ENCODE results near the gene RTCB.
"Not testable (repeated sequence)": the region's sequence is repeated elsewhere in the genome, so short reads cannot be mapped to it uniquely, and the experiment has no call there.

Gene RTCB

GRCh38 chr22:32364210-32364609, 47.8 kb downstream of the RTCB start:
- Histone ChIP-seq H3K4me3 (ENCODE audit: insufficient read depth, low read depth, low read length, poor library complexity, severe bottlenecking) (no peak overlapping the region), H3K9me3 (ENCODE audit: control insufficient read depth, low read length) (no peaks in the 10 kb centered on the region), H3K36me3 (ENCODE audit: control insufficient read depth, insufficient read depth, low read length) (no peaks in the 10 kb centered on the region), H3K4me1 (ENCODE audit: control insufficient read depth, insufficient read depth, low read length, poor library complexity, severe bottlenecking) (no peaks in the 10 kb centered on the region), H3K27ac (ENCODE audit: insufficient read depth, low read length, poor library complexity, severe bottlenecking) (no peak overlapping the region), H3K27me3 (replicated peaks; ENCODE audit: control insufficient read depth, insufficient read depth, low read length, poor library complexity, severe bottlenecking) (no peaks in the 10 kb centered on the region)
- no peak for DNase-seq

- DNase-seq: no peak
- H3K36me3 ChIP-seq (ENCODE audit: control insufficient read depth, insufficient read depth, low read length): no peaks in the 10 kb centered on the region
- no peak overlapping the region for H3K4me3 ChIP-seq (ENCODE audit: insufficient read depth, low read depth, low read length, poor library complexity, severe bottlenecking)
- H3K27ac ChIP-seq (ENCODE audit: insufficient read depth, low read length, poor library complexity, severe bottlenecking): no peak overlapping the region
- no peaks in the 10 kb centered on the region for H3K9me3 ChIP-seq (ENCODE audit: control insufficient read depth, low read length)
- H3K4me1 ChIP-seq (ENCODE audit: control insufficient read depth, insufficient read depth, low read length, poor library complexity, severe bottlenecking): no peaks in the 10 kb centered on the region
- no peaks in the 10 kb centered on the region for H3K27me3 ChIP-seq (replicated peaks; ENCODE audit: control insufficient read depth, insufficient read depth, low read length, poor library complexity, severe bottlenecking)
These were observed 50.8 kb downstream of the RTCB start for GRCh38 chr22:32361257-32361656.

DNA sequence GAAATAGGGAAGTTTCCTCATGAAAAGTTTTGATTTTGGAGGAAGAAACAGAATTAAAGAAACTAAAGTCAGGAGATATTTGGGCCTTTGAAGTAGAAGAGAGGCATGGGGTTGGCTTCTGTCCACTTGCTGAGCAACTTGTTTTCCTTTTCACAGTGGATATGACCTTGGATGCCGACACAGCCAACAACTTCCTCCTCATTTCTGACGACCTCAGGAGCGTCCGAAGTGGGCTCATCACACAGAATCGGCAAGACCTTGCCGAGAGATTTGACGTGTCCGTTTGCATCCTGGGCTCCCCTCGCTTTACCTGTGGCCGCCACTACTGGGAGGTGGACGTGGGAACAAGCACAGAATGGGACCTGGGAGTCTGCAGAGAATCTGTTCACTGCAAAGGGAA, 52.0 kb downstream of the RTCB start:
- not testable (repeated sequence) for H3K4me1 ChIP-seq (ENCODE audit: control insufficient read depth, insufficient read depth, low read length, poor library complexity, severe bottlenecking); H3K27ac ChIP-seq (ENCODE audit: insufficient read depth, low read length, poor library complexity, severe bottlenecking); H3K36me3 ChIP-seq (ENCODE audit: control insufficient read depth, insufficient read depth, low read length); H3K4me3 ChIP-seq (ENCODE audit: insufficient read depth, low read depth, low read length, poor library complexity, severe bottlenecking); H3K27me3 ChIP-seq (replicated peaks; ENCODE audit: control insufficient read depth, insufficient read depth, low read length, poor library complexity, severe bottlenecking); DNase-seq; H3K9me3 ChIP-seq (ENCODE audit: control insufficient read depth, low read length)

- H3K9me3 ChIP-seq (ENCODE audit: control insufficient read depth, low read length); DNase-seq; H3K4me3 ChIP-seq (ENCODE audit: insufficient read depth, low read depth, low read length, poor library complexity, severe bottlenecking); H3K27ac ChIP-seq (ENCODE audit: insufficient read depth, low read length, poor library complexity, severe bottlenecking); H3K4me1 ChIP-seq (ENCODE audit: control insufficient read depth, insufficient read depth, low read length, poor library complexity, severe bottlenecking); H3K27me3 ChIP-seq (replicated peaks; ENCODE audit: control insufficient read depth, insufficient read depth, low read length, poor library complexity, severe bottlenecking); H3K36me3 ChIP-seq (ENCODE audit: control insufficient read depth, insufficient read depth, low read length): not testable (repeated sequence)
These were observed 54.5 kb downstream of the RTCB start, which contains the start of gene RFPL3 for GRCh38 chr22:32357567-32357966. TSS of gene RFPL3 (plus strand) at chr22:32357867. CDS start at chr22:32358072, 205 bp downstream.

GRCh38 chr22:32355760-32356159, 56.3 kb downstream of the RTCB start:
- H3K36me3 ChIP-seq (ENCODE audit: control insufficient read depth, insufficient read depth, low read length): no peaks in the 10 kb centered on the region
- DNase-seq: no peak
- no peaks in the 10 kb centered on the region for H3K9me3 ChIP-seq (ENCODE audit: control insufficient read depth, low read length)
- H3K27ac ChIP-seq (ENCODE audit: insufficient read depth, low read length, poor library complexity, severe bottlenecking): no peak overlapping the region
- no peaks in the 10 kb centered on the region for H3K27me3 ChIP-seq (replicated peaks; ENCODE audit: control insufficient read depth, insufficient read depth, low read length, poor library complexity, severe bottlenecking)
- no peaks in the 10 kb centered on the region for H3K4me1 ChIP-seq (ENCODE audit: control insufficient read depth, insufficient read depth, low read length, poor library complexity, severe bottlenecking)
- no peak overlapping the region for H3K4me3 ChIP-seq (ENCODE audit: insufficient read depth, low read depth, low read length, poor library complexity, severe bottlenecking)

- H3K27me3 ChIP-seq (replicated peaks; ENCODE audit: control insufficient read depth, insufficient read depth, low read length, poor library complexity, severe bottlenecking): no peaks in the 10 kb centered on the region
- no peaks in the 10 kb centered on the region for H3K36me3 ChIP-seq (ENCODE audit: control insufficient read depth, insufficient read depth, low read length)
- no peaks in the 10 kb centered on the region for H3K4me1 ChIP-seq (ENCODE audit: control insufficient read depth, insufficient read depth, low read length, poor library complexity, severe bottlenecking)
- no peak overlapping the region for H3K27ac ChIP-seq (ENCODE audit: insufficient read depth, low read length, poor library complexity, severe bottlenecking)
- H3K9me3 ChIP-seq (ENCODE audit: control insufficient read depth, low read length): no peaks in the 10 kb centered on the region
- no peak for DNase-seq
- H3K4me3 ChIP-seq (ENCODE audit: insufficient read depth, low read depth, low read length, poor library complexity, severe bottlenecking): no peak overlapping the region
These were observed 57.4 kb downstream of the RTCB start for GRCh38 chr22:32354360-32355351.

GRCh38 chr22:32353840-32354239, 58.2 kb downstream of the RTCB start:
- H3K27ac ChIP-seq (ENCODE audit: insufficient read depth, low read length, poor library complexity, severe bottlenecking): no peak overlapping the region
- no peaks in the 10 kb centered on the region for H3K4me1 ChIP-seq (ENCODE audit: control insufficient read depth, insufficient read depth, low read length, poor library complexity, severe bottlenecking)
- no peaks in the 10 kb centered on the region for H3K36me3 ChIP-seq (ENCODE audit: control insufficient read depth, insufficient read depth, low read length)
- H3K4me3 ChIP-seq (ENCODE audit: insufficient read depth, low read depth, low read length, poor library complexity, severe bottlenecking): no peak overlapping the region
- DNase-seq: no peak
- no peaks in the 10 kb centered on the region for H3K9me3 ChIP-seq (ENCODE audit: control insufficient read depth, low read length)
- H3K27me3 ChIP-seq (replicated peaks; ENCODE audit: control insufficient read depth, insufficient read depth, low read length, poor library complexity, severe bottlenecking): no peaks in the 10 kb centered on the region

GRCh38 chr22:32353292-32353691, 58.8 kb downstream of the RTCB start:
- H3K4me3 ChIP-seq (ENCODE audit: insufficient read depth, low read depth, low read length, poor library complexity, severe bottlenecking): no peak overlapping the region
- no peaks in the 10 kb centered on the region for H3K9me3 ChIP-seq (ENCODE audit: control insufficient read depth, low read length)
- no peak overlapping the region for H3K27ac ChIP-seq (ENCODE audit: insufficient read depth, low read length, poor library complexity, severe bottlenecking)
- H3K36me3 ChIP-seq (ENCODE audit: control insufficient read depth, insufficient read depth, low read length): no peaks in the 10 kb centered on the region
- H3K4me1 ChIP-seq (ENCODE audit: control insufficient read depth, insufficient read depth, low read length, poor library complexity, severe bottlenecking): no peaks in the 10 kb centered on the region
- H3K27me3 ChIP-seq (replicated peaks; ENCODE audit: control insufficient read depth, insufficient read depth, low read length, poor library complexity, severe bottlenecking): no peaks in the 10 kb centered on the region
- no peak for DNase-seq

GRCh38 chr22:32352681-32353080, 59.4 kb downstream of the RTCB start:
- no peaks in the 10 kb centered on the region for H3K36me3 ChIP-seq (ENCODE audit: control insufficient read depth, insufficient read depth, low read length)
- no peaks in the 10 kb centered on the region for H3K9me3 ChIP-seq (ENCODE audit: control insufficient read depth, low read length)
- no peak for DNase-seq
- no peaks in the 10 kb centered on the region for H3K27me3 ChIP-seq (replicated peaks; ENCODE audit: control insufficient read depth, insufficient read depth, low read length, poor library complexity, severe bottlenecking)
- H3K4me3 ChIP-seq (ENCODE audit: insufficient read depth, low read depth, low read length, poor library complexity, severe bottlenecking): no peak overlapping the region
- H3K4me1 ChIP-seq (ENCODE audit: control insufficient read depth, insufficient read depth, low read length, poor library complexity, severe bottlenecking): no peaks in the 10 kb centered on the region
- no peak overlapping the region for H3K27ac ChIP-seq (ENCODE audit: insufficient read depth, low read length, poor library complexity, severe bottlenecking)

DNA sequence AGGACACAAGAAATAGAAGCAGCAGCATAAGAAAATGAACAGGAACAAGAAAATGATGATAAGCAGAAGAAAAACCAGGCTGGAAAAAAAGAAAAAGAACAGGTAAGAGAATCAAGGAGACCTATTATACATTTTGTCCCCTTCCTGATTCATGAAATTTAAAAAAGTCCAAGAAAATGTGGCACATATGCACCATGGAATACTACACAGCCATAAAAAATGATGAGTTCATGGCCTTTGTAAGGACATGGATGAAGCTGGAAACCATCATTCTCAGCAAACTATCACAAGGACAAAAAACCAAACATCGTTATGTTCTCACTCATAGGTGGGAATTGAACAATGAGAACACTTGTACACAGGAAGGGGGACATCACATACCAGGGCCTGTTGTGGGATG, 60.2 kb downstream of the RTCB start:
- H3K27me3 ChIP-seq (replicated peaks; ENCODE audit: control insufficient read depth, insufficient read depth, low read length, poor library complexity, severe bottlenecking); H3K4me3 ChIP-seq (ENCODE audit: insufficient read depth, low read depth, low read length, poor library complexity, severe bottlenecking); H3K27ac ChIP-seq (ENCODE audit: insufficient read depth, low read length, poor library complexity, severe bottlenecking): not testable (repeated sequence)

More for the DNA sequence above, 60.2 kb downstream of the RTCB start:
- not testable (repeated sequence) for DNase-seq; H3K4me1 ChIP-seq (ENCODE audit: control insufficient read depth, insufficient read depth, low read length, poor library complexity, severe bottlenecking); H3K9me3 ChIP-seq (ENCODE audit: control insufficient read depth, low read length); H3K36me3 ChIP-seq (ENCODE audit: control insufficient read depth, insufficient read depth, low read length)

All from effector memory CD4-positive, alpha-beta T cell (primary cell).